NB4 (cell line): ENCODE results near the gene TCP11L1.

Source experiments
- MYC ChIP-seq: IDR thresholded peaks from 2 replicates; pipeline ENCODE4 v1.6.1; 2011; ENCODE audit warnings: low read depth, low read length
- POLR2A ChIP-seq: IDR thresholded peaks from 2 replicates; pipeline ENCODE4 v1.6.1; 2011; ENCODE audit warnings: mild to moderate bottlenecking; ENCODE audit not compliant: insufficient read length; ENCODE audit errors: extremely low read depth
- TF ChIP-seq, protein P1 (sequence below): IDR thresholded peaks from one replicate; pipeline ENCODE4 v1.5.1; 2012; ENCODE audit warnings: low read depth, low read length
- TF ChIP-seq, protein P2 (sequence below): IDR thresholded peaks from 2 replicates; pipeline ENCODE4 v1.6.1; 2011; ENCODE audit warnings: low read depth, low read length

DNA sequence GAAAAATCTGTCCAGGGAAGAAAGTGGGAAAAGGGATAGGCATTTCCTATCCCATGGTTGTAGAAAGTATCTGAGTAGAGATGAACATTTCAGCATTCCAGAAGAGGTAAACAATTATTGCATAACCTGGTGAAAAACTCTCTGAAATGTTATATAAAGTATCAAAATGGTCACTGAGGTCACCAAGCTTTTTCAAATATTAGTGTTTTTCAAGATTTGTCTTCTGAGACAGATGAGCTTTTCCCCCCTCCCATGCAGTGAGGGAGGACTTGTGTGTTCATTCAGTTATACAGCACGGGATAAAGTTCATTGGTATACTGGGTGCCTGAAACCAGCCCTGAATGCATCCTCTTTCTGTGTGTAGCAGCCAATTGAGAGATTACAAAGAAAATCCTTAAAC is 25.6 kb upstream of the TCP11L1 start:
- TF ChIP-seq, protein P1, sequence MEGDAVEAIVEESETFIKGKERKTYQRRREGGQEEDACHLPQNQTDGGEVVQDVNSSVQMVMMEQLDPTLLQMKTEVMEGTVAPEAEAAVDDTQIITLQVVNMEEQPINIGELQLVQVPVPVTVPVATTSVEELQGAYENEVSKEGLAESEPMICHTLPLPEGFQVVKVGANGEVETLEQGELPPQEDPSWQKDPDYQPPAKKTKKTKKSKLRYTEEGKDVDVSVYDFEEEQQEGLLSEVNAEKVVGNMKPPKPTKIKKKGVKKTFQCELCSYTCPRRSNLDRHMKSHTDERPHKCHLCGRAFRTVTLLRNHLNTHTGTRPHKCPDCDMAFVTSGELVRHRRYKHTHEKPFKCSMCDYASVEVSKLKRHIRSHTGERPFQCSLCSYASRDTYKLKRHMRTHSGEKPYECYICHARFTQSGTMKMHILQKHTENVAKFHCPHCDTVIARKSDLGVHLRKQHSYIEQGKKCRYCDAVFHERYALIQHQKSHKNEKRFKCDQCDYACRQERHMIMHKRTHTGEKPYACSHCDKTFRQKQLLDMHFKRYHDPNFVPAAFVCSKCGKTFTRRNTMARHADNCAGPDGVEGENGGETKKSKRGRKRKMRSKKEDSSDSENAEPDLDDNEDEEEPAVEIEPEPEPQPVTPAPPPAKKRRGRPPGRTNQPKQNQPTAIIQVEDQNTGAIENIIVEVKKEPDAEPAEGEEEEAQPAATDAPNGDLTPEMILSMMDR = no peak
- TF ChIP-seq, protein P2, sequence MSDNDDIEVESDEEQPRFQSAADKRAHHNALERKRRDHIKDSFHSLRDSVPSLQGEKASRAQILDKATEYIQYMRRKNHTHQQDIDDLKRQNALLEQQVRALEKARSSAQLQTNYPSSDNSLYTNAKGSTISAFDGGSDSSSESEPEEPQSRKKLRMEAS = no peak
- TF ChIP-seq POLR2A (no peak), MYC (no peak)
